Stomach (tissue), 9 donors: ENCODE results near the gene GSG1L2. TPM values are rescaled to one million over a fixed set of nuclear protein-coding genes. Genes with fewer than 3 reads are reported as not detected.
A peak's percentile ranks its signal among the peaks of the same experiment; 100 is the strongest.

Experiments
- DNase-seq, 2 donors: peaks; one replicate each; pipeline versions ENCODE4 v3.0.0 to v3.0.0-alpha.2; 2013 to 2019
- H3K27ac ChIP-seq, 5 donors: fragments of 200-600 bp in 4 of 5; sonication (generic) in 4 of 5; one replicate each; pipeline ENCODE4 v1.5.1; 2013 to 2019; ENCODE audit warnings: mild to moderate bottlenecking in 1 of 5, moderate library complexity in 1 of 5
- H3K27me3 ChIP-seq, 3 donors: fragments of 200-600 bp; sonication (generic); one replicate each; pipeline ENCODE4 v1.5.1; 2017 to 2019; ENCODE audit warnings: mixed run types in 1 of 3
- H3K36me3 ChIP-seq, 4 donors: fragments of 200-600 bp; sonication (generic); 1 replicate in 3 of 4; 2 replicates in 1 of 4; pipeline ENCODE4 v1.5.1; 2016 to 2019
- H3K4me1 ChIP-seq, 4 donors: fragments of 200-600 bp; sonication (generic); one replicate each; pipeline ENCODE4 v1.5.1; 2016 to 2019
- H3K4me3 ChIP-seq, 4 donors: fragments of 200-600 bp; sonication (generic) in 3 of 4; one replicate each; pipeline ENCODE4 v1.5.1; 2016 to 2019; ENCODE audit warnings: mild to moderate bottlenecking in 1 of 4
- H3K9me3 ChIP-seq, 4 donors: fragments of 200-600 bp; sonication (generic); one replicate each; pipeline ENCODE4 v1.5.1; 2016 to 2019
- EP300 ChIP-seq: sonication (generic); formaldehyde crosslinking; IDR thresholded peaks from one replicate; pipeline ENCODE4 v1.6.1; 2017; ENCODE audit warnings: antibody characterized with exemption
- POLR2A ChIP-seq, 4 donors: fragments of 450-650 bp; IDR thresholded peaks; one replicate each; pipeline ENCODE4 v1.6.1; 2016; ENCODE audit warnings: antibody characterized with exemption in 4 of 4, control low read depth in 2 of 4, mild to moderate bottlenecking in 1 of 4, moderate library complexity in 1 of 4
- POLR2AphosphoS5 ChIP-seq, 3 donors: sonication (generic); formaldehyde crosslinking; IDR thresholded peaks; one replicate each; pipeline ENCODE4 v1.6.1; 2016; ENCODE audit warnings: antibody characterized with exemption in 3 of 3
- WGBS, 5 donors: extraction: QIAGEN DNeasy Blood & Tissue Kit in 3 of 5; methylation state at CpG; one replicate each; pipeline versions ENCODE4 v1.1.5 to v1.1.7; 2013 to 2018; 5-methylcytosine and 5-hydroxymethylcytosine counted together
- intact Hi-C: fragments of 100-400 bp; cut with DNase I; formaldehyde crosslinking; loops from one replicate; pipeline ENCODE4 v1.15.1; 2023; ENCODE audit warnings: low total_unique reads
- polyA plus RNA-seq, 3 donors: library from polyadenylated mRNA; stranded (reverse); fragments of 200-250 nt; gene quantifications; one replicate each; pipeline ENCODE4 v1.2.3, GENCODE V29; 2013
- total RNA-seq, 5 donors: library from RNA; depleted of rRNA; stranded (reverse); fragments of >200 nt; gene quantifications; one replicate each; pipeline versions ENCODE4 v1.1.0 to v1.2.3, GENCODE V29; 2014 to 2016
- TF ChIP-seq, protein P1 (sequence below), 7 experiments: fragments of 450-650 bp in 4 of 7; fragments of 200-600 bp in 3 of 7; sonication (generic) in 3 of 7; IDR thresholded peaks; one replicate each; pipeline ENCODE4 v1.5.1; 2016 to 2019; ENCODE audit warnings: antibody characterized with exemption in 7 of 7, control low read depth in 2 of 7, mild to moderate bottlenecking in 1 of 7
- donor health status: healthy with polysubstance abuse.
- donor health status: Bipolar disorder and iron deficiency.
- donor health status: healthy.

The GSG1L2 gene
- total and polyA plus RNA-seq, 8 donors: not detected

DNA sequence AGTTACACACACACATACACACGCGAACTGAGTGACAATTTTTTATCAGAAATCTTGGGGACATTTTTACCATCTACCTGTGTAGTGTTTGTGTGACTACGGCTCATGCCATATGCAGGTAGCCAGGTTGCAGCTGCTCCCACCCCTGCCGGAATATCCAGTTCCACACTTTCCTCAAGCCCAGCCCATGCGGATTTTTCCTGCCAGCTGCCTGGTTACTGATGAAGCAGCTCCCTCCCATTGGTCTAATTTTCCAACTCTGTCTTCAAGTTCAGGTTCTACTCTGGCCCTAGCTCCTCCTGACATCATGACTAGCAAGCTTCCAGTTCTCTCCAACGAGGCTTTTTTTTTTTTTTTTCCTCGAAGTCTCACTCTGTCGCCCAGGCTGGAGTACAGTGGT lies 4.8 kb downstream of the GSG1L2 start:
- Histone ChIP-seq H3K27ac (no peak overlapping the region), H3K9me3 (no peaks in the 10 kb centered on the region), H3K4me3 (no peak overlapping the region), H3K36me3 (no peaks in the 10 kb centered on the region), H3K4me1 (no peaks in the 10 kb centered on the region), H3K27me3 (peaks cover 0 to 11% (median 0%) of the 10 kb centered on the region in 3 donors)
- DNase-seq: peak; percentile 37 to 85
- 44 to 47% (median 46%) methylated on average over 8 of the region's 8 CpGs for WGBS, 5 donors
- intact Hi-C loops: no loop called here
- TF ChIP-seq, protein P1, sequence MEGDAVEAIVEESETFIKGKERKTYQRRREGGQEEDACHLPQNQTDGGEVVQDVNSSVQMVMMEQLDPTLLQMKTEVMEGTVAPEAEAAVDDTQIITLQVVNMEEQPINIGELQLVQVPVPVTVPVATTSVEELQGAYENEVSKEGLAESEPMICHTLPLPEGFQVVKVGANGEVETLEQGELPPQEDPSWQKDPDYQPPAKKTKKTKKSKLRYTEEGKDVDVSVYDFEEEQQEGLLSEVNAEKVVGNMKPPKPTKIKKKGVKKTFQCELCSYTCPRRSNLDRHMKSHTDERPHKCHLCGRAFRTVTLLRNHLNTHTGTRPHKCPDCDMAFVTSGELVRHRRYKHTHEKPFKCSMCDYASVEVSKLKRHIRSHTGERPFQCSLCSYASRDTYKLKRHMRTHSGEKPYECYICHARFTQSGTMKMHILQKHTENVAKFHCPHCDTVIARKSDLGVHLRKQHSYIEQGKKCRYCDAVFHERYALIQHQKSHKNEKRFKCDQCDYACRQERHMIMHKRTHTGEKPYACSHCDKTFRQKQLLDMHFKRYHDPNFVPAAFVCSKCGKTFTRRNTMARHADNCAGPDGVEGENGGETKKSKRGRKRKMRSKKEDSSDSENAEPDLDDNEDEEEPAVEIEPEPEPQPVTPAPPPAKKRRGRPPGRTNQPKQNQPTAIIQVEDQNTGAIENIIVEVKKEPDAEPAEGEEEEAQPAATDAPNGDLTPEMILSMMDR (IDR thresholded peaks at IDR 0.05): no peak
- TF ChIP-seq POLR2AphosphoS5 (IDR thresholded peaks at IDR 0.05) (no peak), EP300 (no peak), POLR2A (IDR thresholded peaks at IDR 0.05) (no peak)

DNA sequence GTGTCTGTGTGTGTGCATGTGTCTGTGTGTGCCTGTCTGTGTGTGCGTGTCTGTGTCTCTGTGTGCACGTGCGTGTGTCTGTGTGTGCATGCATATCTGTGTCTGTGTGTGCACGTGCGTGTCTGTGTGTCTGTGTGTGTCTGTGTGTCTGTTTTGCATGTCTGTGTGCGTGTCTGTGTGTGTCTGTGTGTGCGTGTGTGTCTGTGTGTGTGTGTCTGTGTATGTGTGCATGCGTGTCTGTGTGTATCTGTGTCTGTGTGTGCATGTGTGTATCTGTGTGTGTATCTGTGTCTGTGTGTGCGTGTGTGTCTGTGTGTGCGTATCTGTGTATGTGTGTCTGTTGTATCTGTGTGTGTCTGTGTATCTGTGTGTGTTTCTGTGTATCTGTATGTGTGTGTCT lies 5.4 kb downstream of the GSG1L2 start:
- 63 to 86% (median 77%) methylated on average over 8 to 10 of the region's 10 CpGs for WGBS, 5 donors
- no peaks in the 10 kb centered on the region for H3K9me3 ChIP-seq
- no peak overlapping the region for H3K4me3 ChIP-seq
- peaks cover 0 to 11% (median 0%) of the 10 kb centered on the region in 3 donors for H3K27me3 ChIP-seq
- no peaks in the 10 kb centered on the region for H3K36me3 ChIP-seq
- DNase-seq: no peak
- TF ChIP-seq EP300: no peak
- no peak for TF ChIP-seq POLR2A (IDR thresholded peaks at IDR 0.05)
- TF ChIP-seq, protein P1 (IDR thresholded peaks at IDR 0.05): no peak
- no peak for TF ChIP-seq POLR2AphosphoS5 (IDR thresholded peaks at IDR 0.05)
- H3K27ac ChIP-seq: no peak overlapping the region
- intact Hi-C loops: no loop called here
- no peaks in the 10 kb centered on the region for H3K4me1 ChIP-seq

DNA sequence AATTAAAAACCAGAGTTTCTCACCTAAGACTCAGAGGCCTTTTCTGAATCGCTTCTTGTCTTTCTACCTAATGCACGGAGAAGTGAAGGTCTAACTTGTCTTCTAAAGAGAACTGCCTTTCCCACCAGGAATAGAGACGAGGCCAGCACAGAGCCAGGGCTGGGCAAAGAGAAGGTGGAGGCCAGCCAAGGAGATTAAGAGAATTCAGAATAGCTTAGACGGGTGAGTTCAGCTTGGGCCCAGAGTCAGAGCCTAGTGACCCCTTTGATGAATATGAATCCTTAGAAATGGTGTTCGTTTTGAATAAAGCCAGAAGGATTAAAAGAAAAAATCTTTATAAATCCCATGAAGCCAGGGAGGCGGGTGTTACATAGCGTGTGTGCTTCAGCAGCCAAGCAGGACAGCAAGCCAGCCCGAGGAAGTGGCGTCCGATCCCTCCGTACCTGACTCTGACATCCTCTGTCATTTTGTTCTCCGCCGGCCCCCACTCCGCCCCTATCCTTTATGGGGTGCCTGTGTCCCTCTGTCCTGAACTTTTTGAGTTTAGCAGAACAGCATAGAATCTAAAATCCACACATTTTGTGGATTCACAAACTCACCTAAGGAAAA lies 7.4 kb downstream of the GSG1L2 start:
- WGBS, 5 donors: 65 to 81% (median 77%) methylated on average over 14 of the region's 14 CpGs
- H3K4me3 ChIP-seq: no peak overlapping the region
- intact Hi-C loops: no loop called here
- no peak for TF ChIP-seq EP300
- TF ChIP-seq POLR2AphosphoS5 (IDR thresholded peaks at IDR 0.05): no peak
- no peak for TF ChIP-seq POLR2A (IDR thresholded peaks at IDR 0.05)
- TF ChIP-seq, protein P1 (IDR thresholded peaks at IDR 0.05): no peak
- peaks cover 0 to 30% (median 0%) of the 10 kb centered on the region in 3 donors for H3K27me3 ChIP-seq
- no peak for DNase-seq
- no peaks in the 10 kb centered on the region for H3K36me3 ChIP-seq
- no peaks in the 10 kb centered on the region for H3K4me1 ChIP-seq
- H3K27ac ChIP-seq: no peak overlapping the region
- H3K9me3 ChIP-seq: no peaks in the 10 kb centered on the region

DNA sequence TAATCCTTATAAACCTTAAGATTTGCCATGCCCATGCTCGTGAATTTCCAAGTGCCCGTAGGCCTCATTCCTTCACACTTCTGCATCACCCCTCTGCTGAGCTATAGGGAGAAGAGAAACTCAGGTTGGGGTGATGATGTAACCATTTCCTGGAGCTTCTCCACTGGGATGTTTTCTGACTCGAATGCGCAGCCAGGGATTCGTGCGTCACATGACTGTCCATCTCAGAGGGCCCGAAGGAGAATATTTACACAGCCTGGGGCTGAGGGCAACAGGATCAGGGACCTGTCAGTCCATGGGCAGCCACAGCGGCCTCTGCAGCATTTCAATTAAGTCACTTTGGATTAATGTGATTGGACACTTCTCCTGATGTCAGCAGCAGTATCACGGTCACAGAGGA lies 8.7 kb downstream of the GSG1L2 start:
- 62 to 77% (median 68%) methylated on average over 9 of the region's 9 CpGs for WGBS, 5 donors
- TF ChIP-seq POLR2AphosphoS5 (IDR thresholded peaks at IDR 0.05): no peak
- TF ChIP-seq, protein P1 (IDR thresholded peaks at IDR 0.05): no peak
- TF ChIP-seq EP300: no peak
- TF ChIP-seq POLR2A (IDR thresholded peaks at IDR 0.05): no peak
- peaks cover 0 to 30% (median 0%) of the 10 kb centered on the region in 3 donors for H3K27me3 ChIP-seq
- no peaks in the 10 kb centered on the region for H3K9me3 ChIP-seq
- no peak for DNase-seq
- H3K4me1 ChIP-seq: no peaks in the 10 kb centered on the region
- intact Hi-C loops: no loop called here
- H3K4me3 ChIP-seq: no peak overlapping the region
- H3K27ac ChIP-seq: no peak overlapping the region
- H3K36me3 ChIP-seq: no peaks in the 10 kb centered on the region
